ENCODE measurements around the gene ARHGAP10. TPM values are rescaled to one million over a fixed set of nuclear protein-coding genes. Genes with fewer than 3 reads are reported as not detected.

Gene ARHGAP10
- total RNA-seq, 1 experiment from 2014 or later: 9.0 TPM

DNA sequence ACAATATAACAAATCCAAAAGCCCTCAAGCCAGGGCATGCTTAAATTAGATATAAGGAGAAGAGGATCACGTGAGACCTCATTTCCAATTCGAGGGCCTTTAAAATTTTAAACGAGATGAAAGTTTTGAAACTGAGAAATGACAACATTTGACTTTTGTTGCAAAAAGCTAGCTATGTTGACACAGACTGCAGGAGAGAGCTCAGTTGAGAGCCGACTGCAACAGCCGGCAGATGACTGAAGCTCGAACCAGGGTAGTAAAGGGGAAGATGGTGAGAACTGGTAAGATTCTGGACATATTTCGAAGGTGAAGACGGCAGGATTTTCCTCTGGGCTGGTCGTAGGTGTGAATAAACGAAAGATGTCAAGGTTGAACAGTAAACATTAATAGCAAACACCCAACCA is 48.7 kb upstream of the ARHGAP10 start:
- Histone ChIP-seq H3K9ac (ENCODE audit: low read length) (peak overlapping the region; percentile 94), H3K27ac (ENCODE audit: low read length) (peak overlapping the region; percentile 65; the same call in 1 of the 2 replicates), H3K79me2 (ENCODE audit: low read length) (peaks cover 25% of the 10 kb centered on the region), H3K9me3 (ENCODE audit: low read length) (no peaks in the 10 kb centered on the region), H4K20me1 (ENCODE audit: low read length) (no peaks in the 10 kb centered on the region), H3K27me3 (ENCODE audit: low read length) (no peaks in the 10 kb centered on the region), H3K4me1 (ENCODE audit: insufficient read depth, low read length) (peaks cover 10% of the 10 kb centered on the region; the same call in 1 of the 2 replicates), H3K4me3 (ENCODE audit: low read length) (peak overlapping the region; percentile 93), H3F3A (ENCODE audit: low read length, unreplicated experiment) (no peaks in the 10 kb centered on the region), H2AFZ (ENCODE audit: low read length) (peak overlapping the region; percentile 94), H3K36me3 (ENCODE audit: low read depth, low read length) (no peaks in the 10 kb centered on the region), H3K4me2 (ENCODE audit: low read length) (peak overlapping the region; percentile 97), H3K9me2 (replicated peaks; ENCODE audit: low read length) (no peaks in the 10 kb centered on the region)
- ChIA-PET POLR2A (ENCODE audit: unreplicated experiment) (interaction anchor here (0.6 kb wide), 1 partner anchor 86 kb away, joined by 4 read pairs; no protein-coding TSS in a partner anchor), CTCF (interaction anchor here (1.0 kb wide), 1 partner anchor 184 kb away, joined by 7 read pairs; no protein-coding TSS in a partner anchor)
- BruUV-seq (replicated peaks): TSS peak; percentile 61
- TF ChIP-seq EZH2 (IDR thresholded peaks at IDR 0.05; ENCODE audit: low read length, unreplicated experiment) (no peak), EZH2phosphoT487 (IDR thresholded peaks at IDR 0.05; ENCODE audit: borderline replicate concordance, low read length) (no peak)
- TF ChIP-seq, protein P1, sequence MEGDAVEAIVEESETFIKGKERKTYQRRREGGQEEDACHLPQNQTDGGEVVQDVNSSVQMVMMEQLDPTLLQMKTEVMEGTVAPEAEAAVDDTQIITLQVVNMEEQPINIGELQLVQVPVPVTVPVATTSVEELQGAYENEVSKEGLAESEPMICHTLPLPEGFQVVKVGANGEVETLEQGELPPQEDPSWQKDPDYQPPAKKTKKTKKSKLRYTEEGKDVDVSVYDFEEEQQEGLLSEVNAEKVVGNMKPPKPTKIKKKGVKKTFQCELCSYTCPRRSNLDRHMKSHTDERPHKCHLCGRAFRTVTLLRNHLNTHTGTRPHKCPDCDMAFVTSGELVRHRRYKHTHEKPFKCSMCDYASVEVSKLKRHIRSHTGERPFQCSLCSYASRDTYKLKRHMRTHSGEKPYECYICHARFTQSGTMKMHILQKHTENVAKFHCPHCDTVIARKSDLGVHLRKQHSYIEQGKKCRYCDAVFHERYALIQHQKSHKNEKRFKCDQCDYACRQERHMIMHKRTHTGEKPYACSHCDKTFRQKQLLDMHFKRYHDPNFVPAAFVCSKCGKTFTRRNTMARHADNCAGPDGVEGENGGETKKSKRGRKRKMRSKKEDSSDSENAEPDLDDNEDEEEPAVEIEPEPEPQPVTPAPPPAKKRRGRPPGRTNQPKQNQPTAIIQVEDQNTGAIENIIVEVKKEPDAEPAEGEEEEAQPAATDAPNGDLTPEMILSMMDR (conservative IDR thresholded peaks at IDR 0.05; ENCODE audit: low read depth, low read length): no peak
- DNase-seq: peak; percentile 8
- intact Hi-C loops (cut with micrococcal nuclease): loop anchor here (5.0 kb wide), 1 partner anchor 66 kb away; the partner anchor contains the start of gene TMEM184C
- peak; percentile 31; the same call in 1 of the 2 replicates for ATAC-seq

DNA sequence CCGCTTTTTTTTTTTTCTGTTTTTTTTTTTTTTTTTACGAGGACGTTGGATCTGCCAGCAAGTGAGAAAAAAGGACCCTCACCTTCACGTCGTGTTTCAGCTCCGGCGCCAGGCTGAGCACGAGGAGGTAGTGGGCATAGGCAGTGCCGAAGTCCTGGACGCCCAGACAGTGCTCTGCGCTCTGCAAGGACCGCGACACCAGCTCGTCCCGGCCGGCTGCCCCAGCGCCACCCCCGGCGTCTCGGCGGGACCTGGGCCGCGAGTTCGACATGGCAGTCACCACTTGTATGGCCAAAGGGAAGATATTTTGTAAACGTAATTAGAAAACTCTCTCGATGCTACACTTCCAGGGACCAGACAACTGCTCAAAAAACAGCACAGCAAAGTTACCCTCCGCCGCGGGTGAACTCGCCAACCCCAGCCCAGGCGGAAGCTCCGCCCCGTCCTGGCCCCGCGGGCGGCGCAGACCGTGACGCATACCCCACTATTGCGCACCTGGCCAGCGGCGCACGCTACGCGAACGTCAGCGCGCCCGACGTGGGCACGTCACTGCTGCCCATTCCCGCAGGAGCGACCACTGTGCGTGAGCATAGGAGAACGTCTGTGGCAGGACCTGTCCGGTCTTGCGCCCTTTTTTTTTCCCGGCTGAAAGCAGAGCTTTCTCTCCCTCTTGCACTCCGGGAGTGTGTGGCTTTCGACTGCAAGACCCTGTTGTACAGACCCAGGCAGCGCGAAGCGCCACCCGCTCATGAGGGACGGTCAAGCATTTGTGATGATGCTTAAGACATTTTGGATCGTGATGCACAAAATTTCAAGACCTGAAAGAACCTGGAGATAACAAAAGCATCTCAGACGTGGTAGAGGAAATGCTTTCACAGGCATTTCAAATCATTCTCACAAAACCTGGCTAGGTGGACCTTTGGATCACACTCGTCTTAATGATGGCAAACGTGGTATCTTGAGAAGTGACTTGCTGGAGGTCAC is 47.9 kb upstream of the ARHGAP10 start, which contains the start of gene PRMT9:
Gene PRMT9, minus strand, starts transcription at position 447 of the 984 bp plus-strand sequence. Its CDS starts 176 bp downstream, at position 271.
- Histone ChIP-seq H3K27me3 (ENCODE audit: low read length) (no peaks in the 10 kb centered on the region), H3K9ac (ENCODE audit: low read length) (peak within 1 kb of the TSS; percentile 94), H4K20me1 (ENCODE audit: low read length) (no peaks in the 10 kb centered on the region), H3K9me3 (ENCODE audit: low read length) (no peaks in the 10 kb centered on the region), H3K27ac (ENCODE audit: low read length) (peak within 1 kb of the TSS; percentile 65), H3K79me2 (ENCODE audit: low read length) (peaks cover 21% of the 10 kb centered on the region), H3F3A (ENCODE audit: low read length, unreplicated experiment) (no peaks in the 10 kb centered on the region), H3K36me3 (ENCODE audit: low read depth, low read length) (no peaks in the 10 kb centered on the region), H3K4me2 (ENCODE audit: low read length) (peak within 1 kb of the TSS; percentile 97), H3K4me1 (ENCODE audit: insufficient read depth, low read length) (peaks cover 10% of the 10 kb centered on the region; the same call in 1 of the 2 replicates), H3K9me2 (replicated peaks; ENCODE audit: low read length) (no peaks in the 10 kb centered on the region), H2AFZ (ENCODE audit: low read length) (peak within 1 kb of the TSS; percentile 94), H3K4me3 (ENCODE audit: low read length) (peak within 1 kb of the TSS; percentile 93)
- POLR2A ChIA-PET (ENCODE audit: unreplicated experiment): interaction anchor here (0.6 kb wide), 3 partner anchors 87 to 526 kb away, joined by 3 to 4 read pairs (median 4); no protein-coding TSS in a partner anchor
- peak; percentile 87 for DNase-seq
- CTCF ChIA-PET: interaction anchor here (1.0 kb wide), 1 partner anchor 183 kb away, joined by 7 read pairs; no protein-coding TSS in a partner anchor
- TF ChIP-seq, protein P1 (conservative IDR thresholded peaks at IDR 0.05; ENCODE audit: low read depth, low read length): no peak
- TF ChIP-seq EZH2 (IDR thresholded peaks at IDR 0.05; ENCODE audit: low read length, unreplicated experiment) (no peak), EZH2phosphoT487 (IDR thresholded peaks at IDR 0.05; ENCODE audit: borderline replicate concordance, low read length) (no peak)
- intact Hi-C loops (cut with micrococcal nuclease): loop anchor here (5.0 kb wide), 1 partner anchor 67 kb away; the partner anchor contains the start of gene TMEM184C
- peak; percentile 97 for ATAC-seq
- BruUV-seq (replicated peaks): TSS peak; percentile 97
